Naive B cell (primary cell): ENCODE measurements around the gene VRTN. TPM values are rescaled to one million over a fixed set of nuclear protein-coding genes. Genes with fewer than 3 reads are reported as not detected.

Source experiments
- ATAC-seq, 2 donors: fragments of 150-1000 bp; cut with Tn5 transposase; 2 replicates each; pipeline ENCODE4 v1.10.0; 2021; ENCODE audit warnings: low read depth in 2 of 2, mild to moderate bottlenecking in 2 of 2, moderate library complexity in 2 of 2
- DNase-seq: peaks from one replicate; pipeline ENCODE4 v3.0.0; 2022
- H3K27ac Mint-ChIP-seq, 6 donors: one replicate each; pipeline ENCODE4 v1.8.0; 2020 to 2022; ENCODE audit warnings: mild to moderate bottlenecking in 6 of 6, mixed read lengths in 6 of 6, moderate library complexity in 5 of 6, inconsistent platforms in 2 of 6
- H3K27me3 Mint-ChIP-seq, 3 donors: one replicate each; pipeline ENCODE4 v1.8.0; 2021 to 2022; ENCODE audit warnings: mixed read lengths in 3 of 3, mild to moderate bottlenecking in 1 of 3
- H3K36me3 Mint-ChIP-seq, 2 donors: one replicate each; pipeline ENCODE4 v1.8.0; 2020 to 2022; ENCODE audit warnings: mixed read lengths in 2 of 2, inconsistent platforms in 1 of 2, mild to moderate bottlenecking in 1 of 2
- H3K4me1 Mint-ChIP-seq, 3 donors: one replicate each; pipeline ENCODE4 v1.8.0; 2020 to 2022; ENCODE audit warnings: mixed read lengths in 3 of 3, inconsistent platforms in 1 of 3, mild to moderate bottlenecking in 1 of 3, moderate library complexity in 1 of 3
- H3K4me3 Mint-ChIP-seq, 8 donors: one replicate each; pipeline ENCODE4 v1.8.0; 2020 to 2022; ENCODE audit warnings: mild to moderate bottlenecking in 8 of 8, mixed read lengths in 8 of 8, moderate library complexity in 8 of 8, inconsistent platforms in 2 of 8
- H3K9me3 Mint-ChIP-seq, 7 donors: one replicate each; pipeline ENCODE4 v1.8.0; 2020 to 2022; ENCODE audit warnings: mixed read lengths in 7 of 7, mild to moderate bottlenecking in 5 of 7, inconsistent platforms in 2 of 7, moderate library complexity in 1 of 7
- polyA plus RNA-seq, 6 donors: library from polyadenylated mRNA; unstranded; fragments of 300-500 nt; fragmentation: Illumina TruSeq; gene quantifications; one replicate each; pipeline ENCODE4 v1.2.3, GENCODE V29; 2021; ENCODE audit warnings: low read depth in 6 of 6

Gene VRTN
- polyA plus RNA-seq, 6 donors from 2014 or later: not detected

DNA sequence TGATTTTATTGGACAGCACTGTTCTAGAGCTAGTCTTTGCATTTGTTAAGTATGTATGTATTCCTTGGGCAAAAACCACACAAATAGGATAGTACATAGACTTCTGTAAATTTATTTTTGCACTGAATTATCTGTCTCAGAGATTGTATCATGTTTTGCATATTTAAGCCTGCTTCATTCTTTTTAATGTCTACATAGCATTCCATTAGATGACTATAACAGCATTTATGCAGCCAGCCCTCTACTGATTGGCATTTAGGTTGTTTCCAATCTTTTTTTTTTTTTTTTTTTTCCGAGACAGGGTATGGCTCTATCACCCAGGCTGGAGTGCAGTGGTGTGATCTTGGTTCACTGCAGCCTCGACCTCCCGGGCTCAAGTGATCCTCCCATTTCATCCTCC is 43.2 kb downstream of the VRTN start:
- Mint-ChIP-seq H3K36me3 (no peaks in the 10 kb centered on the region), H3K27me3 (peaks cover 0 to 4% (median 0%) of the 10 kb centered on the region in 3 donors), H3K27ac (no peak overlapping the region), H3K4me1 (peaks cover 0 to 8% (median 7%) of the 10 kb centered on the region in 3 donors), H3K9me3 (no peaks in the 10 kb centered on the region), H3K4me3 (no peak overlapping the region)
- ATAC-seq (no peak), DNase-seq (no peak)

DNA sequence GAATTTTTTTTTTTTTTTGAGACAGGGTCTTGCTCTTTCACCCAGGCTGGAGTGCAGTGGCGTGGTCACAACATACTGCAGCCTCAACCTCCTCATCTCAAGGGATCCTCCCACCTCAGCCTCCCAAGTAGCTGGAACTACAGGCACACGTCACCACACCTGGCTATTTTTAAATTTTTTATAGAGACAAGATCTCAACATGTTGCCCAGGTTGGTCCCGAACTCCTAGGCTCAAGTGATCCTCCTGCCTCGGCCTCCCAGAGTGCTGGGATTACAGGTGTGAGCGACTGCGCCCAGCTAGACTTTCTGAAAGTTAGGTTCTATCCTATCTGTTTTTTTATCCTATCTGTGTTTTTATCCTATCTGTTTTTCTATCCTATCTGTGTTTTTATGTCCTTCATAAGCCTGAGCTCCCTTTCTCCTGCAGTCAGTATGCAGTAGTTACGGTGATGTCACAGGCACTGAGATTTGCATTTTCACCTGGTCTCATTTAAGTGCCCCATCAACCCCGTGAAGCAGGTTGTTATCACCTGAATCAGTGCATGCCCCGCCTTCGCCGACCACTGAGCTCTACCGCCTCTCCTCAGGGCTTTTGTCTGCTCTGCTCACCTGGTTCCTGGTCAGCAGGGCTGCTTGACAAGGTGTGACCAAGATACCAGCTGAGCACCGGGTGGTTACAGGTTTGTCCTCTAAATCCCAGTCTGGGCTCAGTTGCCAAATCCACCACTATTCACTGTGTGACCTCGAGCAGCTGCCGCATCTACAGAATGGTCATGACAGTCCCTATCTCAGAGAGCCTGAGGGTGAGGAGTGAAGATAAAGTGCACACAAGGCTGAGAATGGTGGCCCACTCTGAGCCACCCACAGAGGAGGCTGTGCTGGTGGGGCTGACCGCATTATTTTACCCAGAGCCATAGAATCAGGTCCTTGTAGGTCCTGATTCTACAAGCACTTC is 44.6 kb downstream of the VRTN start:
- no peak for DNase-seq
- Mint-ChIP-seq H3K27me3 (peaks cover 0 to 4% (median 0%) of the 10 kb centered on the region in 3 donors), H3K9me3 (no peaks in the 10 kb centered on the region), H3K36me3 (no peaks in the 10 kb centered on the region), H3K4me3 (no peak overlapping the region), H3K27ac (no peak overlapping the region), H3K4me1 (peaks cover 0 to 8% (median 7%) of the 10 kb centered on the region in 3 donors)
- ATAC-seq: no peak

DNA sequence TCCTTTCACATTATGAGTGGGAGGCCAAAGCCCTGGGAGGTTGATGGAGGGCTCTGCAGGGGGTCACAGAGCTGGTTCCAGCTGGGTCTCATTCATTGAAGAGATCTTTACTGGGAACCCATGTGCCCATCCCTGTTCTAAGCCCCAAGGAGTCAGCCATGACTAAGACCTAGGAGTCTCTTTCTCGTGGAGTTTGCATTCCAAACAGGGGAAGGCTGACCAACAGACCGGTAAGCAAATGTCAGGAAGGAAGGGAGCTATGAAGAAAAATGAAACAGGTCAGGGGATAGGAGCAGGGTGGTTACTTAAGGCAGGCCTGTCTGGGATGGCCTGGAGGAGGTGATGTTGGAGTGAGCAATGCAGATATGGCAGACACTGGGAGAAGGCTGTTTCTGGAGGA is 46.3 kb downstream of the VRTN start:
- Mint-ChIP-seq H3K27ac (peak overlapping the region in 1 of 6 donors; percentile 7), H3K4me3 (no peak overlapping the region), H3K36me3 (no peaks in the 10 kb centered on the region), H3K27me3 (peaks cover 0 to 4% (median 0%) of the 10 kb centered on the region in 3 donors), H3K9me3 (no peaks in the 10 kb centered on the region), H3K4me1 (peaks cover 6 to 13% (median 11%) of the 10 kb centered on the region in 3 donors)
- DNase-seq (no peak), ATAC-seq (no peak)

DNA sequence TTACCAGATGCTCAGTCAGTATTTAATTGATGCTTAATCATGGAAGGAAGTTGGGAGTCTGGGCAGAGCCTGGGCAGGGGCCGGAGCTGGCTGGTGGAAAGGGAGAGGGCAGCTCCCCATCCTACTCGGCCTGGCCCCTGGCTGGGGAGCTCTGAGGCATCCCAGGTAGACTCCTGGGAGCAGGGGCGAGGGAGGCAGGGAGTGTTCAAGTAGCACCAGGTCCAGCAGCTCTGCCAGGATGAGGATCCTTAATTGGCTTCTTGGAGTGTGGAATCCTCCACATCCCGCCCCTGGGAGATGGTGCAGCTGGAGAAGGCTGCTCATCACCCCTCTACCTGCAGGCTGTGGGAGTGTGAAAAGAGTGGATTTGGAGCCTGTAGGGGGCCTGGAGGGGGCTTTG is 46.8 kb downstream of the VRTN start:
- ATAC-seq (no peak), DNase-seq (no peak)
- peak overlapping the region in 1 of 8 donors; percentile 69 for H3K4me3 Mint-ChIP-seq
- H3K9me3 Mint-ChIP-seq: no peaks in the 10 kb centered on the region
- peaks cover 0 to 2% (median 0%) of the 10 kb centered on the region in 3 donors for H3K27me3 Mint-ChIP-seq
- H3K36me3 Mint-ChIP-seq: no peaks in the 10 kb centered on the region
- H3K27ac Mint-ChIP-seq: peak overlapping the region in 1 of 6 donors; percentile 39
- H3K4me1 Mint-ChIP-seq: peaks cover 11 to 15% (median 14%) of the 10 kb centered on the region in 3 donors

DNA sequence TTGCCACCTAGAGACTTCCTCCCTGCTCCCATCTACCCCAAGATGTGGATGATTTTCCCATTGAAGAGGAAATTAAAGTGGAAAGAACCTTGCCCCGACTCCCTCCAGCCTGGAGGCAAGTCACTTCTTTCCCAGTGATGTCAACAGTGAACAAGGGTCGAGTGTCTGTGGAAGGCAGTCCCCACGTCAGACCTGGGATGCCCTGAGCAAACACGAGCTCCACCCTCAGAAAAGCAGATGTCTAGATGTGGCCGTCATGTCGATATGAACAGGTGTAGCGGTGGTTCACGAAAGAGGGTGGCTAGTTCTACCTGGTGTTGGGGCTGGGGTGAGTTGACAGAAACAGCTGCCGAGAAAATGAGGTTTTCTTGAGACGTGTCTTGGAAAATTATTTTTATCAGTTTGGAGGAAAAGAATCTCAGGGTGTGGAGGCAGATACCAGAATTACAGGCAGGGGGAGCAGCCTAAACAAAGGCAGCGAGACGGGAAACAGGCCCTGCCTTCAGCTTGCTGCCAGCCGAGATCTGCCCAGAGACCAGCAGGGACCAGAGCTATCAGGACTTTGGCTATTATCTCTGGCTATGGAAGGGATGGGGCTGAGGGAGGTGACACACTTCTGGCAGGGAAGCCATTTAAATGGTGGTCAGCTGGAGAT is 51.9 kb downstream of the VRTN start:
- peak overlapping the region in 5 of 6 donors; percentile 97 to 99 (median 98) for H3K27ac Mint-ChIP-seq
- peak overlapping the region; percentile 16 to 89 (median 64) for H3K4me3 Mint-ChIP-seq
- DNase-seq: no peak
- H3K9me3 Mint-ChIP-seq: no peaks in the 10 kb centered on the region
- ATAC-seq: no peak
- H3K36me3 Mint-ChIP-seq: no peaks in the 10 kb centered on the region
- peaks cover 44 to 59% (median 57%) of the 10 kb centered on the region in 3 donors for H3K4me1 Mint-ChIP-seq
- H3K27me3 Mint-ChIP-seq: no peaks in the 10 kb centered on the region

DNA sequence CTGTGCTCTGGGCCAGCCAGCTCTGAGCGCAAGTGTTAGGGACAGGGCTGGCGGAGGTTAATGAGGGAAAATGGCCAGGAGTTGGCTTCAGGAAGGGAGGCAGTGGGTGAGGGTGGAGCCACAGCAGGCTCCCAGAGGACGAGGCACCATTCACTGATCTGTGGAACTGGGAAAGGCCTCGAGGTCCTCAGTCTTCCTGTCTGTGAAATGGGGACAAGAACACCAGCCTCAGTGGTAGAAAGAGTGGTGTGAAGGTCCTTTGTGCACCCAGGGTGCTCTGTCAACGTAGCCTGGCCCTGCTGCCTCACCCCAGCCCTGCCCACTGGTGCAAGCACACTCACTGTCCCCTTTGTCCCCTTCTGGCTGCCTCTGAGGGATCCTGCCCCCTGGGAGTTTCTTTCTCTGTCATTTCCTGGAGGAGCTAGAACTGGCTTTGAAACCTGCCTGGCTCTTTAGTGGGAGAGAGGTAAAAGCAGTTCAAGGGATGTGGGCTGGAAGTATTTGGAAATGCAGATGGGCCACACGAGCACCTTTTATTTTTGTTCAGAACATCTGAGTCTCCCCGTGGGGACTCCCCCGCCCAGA is 52.7 kb downstream of the VRTN start:
- Mint-ChIP-seq H3K4me3 (peak overlapping the region; percentile 84 to 96 (median 94)), H3K27ac (peak overlapping the region; percentile 97 to 99 (median 99)), H3K27me3 (no peaks in the 10 kb centered on the region), H3K36me3 (no peaks in the 10 kb centered on the region), H3K4me1 (peaks cover 45 to 65% (median 64%) of the 10 kb centered on the region in 3 donors), H3K9me3 (no peaks in the 10 kb centered on the region)
- DNase-seq: peak; percentile 15
- ATAC-seq: no peak

DNA sequence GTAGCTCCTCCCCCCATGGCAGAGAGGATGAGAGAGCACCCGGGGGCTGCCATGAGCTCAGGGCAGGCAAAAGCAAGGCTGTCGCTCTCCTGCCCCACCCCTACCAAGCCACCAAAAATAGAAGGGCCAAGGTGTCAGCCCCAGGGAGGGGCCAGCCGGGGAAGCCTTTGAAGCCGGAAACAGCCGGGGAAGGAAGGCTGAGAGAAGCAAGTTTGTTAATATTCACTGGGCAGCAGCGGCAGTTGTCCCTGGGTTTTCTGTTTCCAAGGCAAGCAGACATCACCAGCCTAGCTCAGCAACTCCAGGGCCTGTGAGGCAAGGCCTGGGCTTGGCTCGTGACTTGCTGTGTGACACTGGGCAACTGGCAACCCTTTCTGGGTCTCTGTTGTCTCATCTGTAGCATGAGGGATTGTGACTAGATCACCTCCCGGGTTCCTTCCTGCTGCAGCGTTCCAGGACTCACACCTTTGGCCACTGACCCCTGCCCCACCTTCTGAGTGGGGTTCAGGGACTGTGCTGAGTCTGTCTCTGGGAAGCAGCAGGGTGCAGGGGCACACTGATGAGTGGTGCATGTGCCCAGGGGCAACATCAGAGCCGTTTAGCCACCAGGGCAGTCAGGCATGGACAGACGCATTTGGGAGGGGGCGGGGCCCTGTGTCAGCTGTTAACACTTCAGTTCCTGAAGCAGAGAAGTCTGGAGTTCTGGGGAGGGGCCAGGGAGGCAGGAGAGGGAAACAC is 53.4 kb downstream of the VRTN start:
- H3K27ac Mint-ChIP-seq: peak overlapping the region; percentile 97 to 99 (median 99)
- no peaks in the 10 kb centered on the region for H3K27me3 Mint-ChIP-seq
- peak overlapping the region; percentile 84 to 96 (median 94) for H3K4me3 Mint-ChIP-seq
- DNase-seq: peak; percentile 89
- no peaks in the 10 kb centered on the region for H3K36me3 Mint-ChIP-seq
- no peaks in the 10 kb centered on the region for H3K9me3 Mint-ChIP-seq
- ATAC-seq: peak; percentile 89 to 90
- peaks cover 46 to 70% (median 68%) of the 10 kb centered on the region in 3 donors for H3K4me1 Mint-ChIP-seq

DNA sequence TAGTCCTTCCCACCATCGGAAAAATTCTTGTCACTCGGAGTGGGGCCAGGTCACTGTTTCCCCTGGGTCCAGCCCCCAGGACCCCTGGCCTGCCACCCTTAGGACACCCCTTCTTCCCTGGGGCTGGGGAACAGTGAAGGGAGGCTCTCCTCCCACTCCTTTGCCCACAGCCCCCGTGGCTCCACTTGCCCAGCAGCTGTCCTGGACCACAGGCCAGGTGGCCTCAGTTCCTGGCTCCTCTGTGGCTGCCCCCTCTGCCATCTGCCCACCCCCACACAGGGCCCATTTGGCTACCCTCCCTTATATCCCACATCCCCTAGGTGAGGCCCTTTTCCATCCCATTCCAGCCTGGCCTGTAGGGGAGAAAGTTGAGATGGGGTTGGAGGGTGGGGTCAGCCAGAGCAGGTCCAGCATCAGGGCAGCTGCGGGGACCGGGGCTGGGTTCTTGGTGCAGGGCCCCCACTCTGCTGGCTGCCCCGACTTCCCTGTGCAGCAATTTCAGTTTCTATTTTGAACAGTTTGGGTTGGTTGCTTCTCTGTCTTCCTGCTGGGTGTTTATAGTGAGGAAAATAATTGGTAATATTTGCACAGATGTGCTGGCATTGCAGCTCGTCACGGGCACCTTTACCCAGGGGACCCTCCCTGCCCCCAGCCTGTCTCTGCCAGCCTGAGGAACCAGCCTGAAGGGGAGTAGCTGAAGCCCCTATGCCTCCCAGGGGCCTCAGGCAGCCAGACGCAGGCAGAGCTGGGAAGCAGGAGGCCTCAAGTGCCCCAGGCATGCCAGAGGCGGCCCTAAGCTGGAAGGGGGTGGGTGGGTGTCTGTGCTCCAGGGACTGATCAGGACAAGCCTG is 54.4 kb downstream of the VRTN start:
- H3K4me1 Mint-ChIP-seq: peaks cover 56 to 79% (median 77%) of the 10 kb centered on the region in 3 donors
- peak overlapping the region; percentile 97 to 99 (median 99) for H3K27ac Mint-ChIP-seq
- ATAC-seq (peak; percentile 27 to 37), DNase-seq (peak; percentile 62)
- H3K36me3 Mint-ChIP-seq: no peaks in the 10 kb centered on the region
- H3K4me3 Mint-ChIP-seq: peak overlapping the region; percentile 84 to 96 (median 94)
- no peaks in the 10 kb centered on the region for H3K27me3 Mint-ChIP-seq
- no peaks in the 10 kb centered on the region for H3K9me3 Mint-ChIP-seq

DNA sequence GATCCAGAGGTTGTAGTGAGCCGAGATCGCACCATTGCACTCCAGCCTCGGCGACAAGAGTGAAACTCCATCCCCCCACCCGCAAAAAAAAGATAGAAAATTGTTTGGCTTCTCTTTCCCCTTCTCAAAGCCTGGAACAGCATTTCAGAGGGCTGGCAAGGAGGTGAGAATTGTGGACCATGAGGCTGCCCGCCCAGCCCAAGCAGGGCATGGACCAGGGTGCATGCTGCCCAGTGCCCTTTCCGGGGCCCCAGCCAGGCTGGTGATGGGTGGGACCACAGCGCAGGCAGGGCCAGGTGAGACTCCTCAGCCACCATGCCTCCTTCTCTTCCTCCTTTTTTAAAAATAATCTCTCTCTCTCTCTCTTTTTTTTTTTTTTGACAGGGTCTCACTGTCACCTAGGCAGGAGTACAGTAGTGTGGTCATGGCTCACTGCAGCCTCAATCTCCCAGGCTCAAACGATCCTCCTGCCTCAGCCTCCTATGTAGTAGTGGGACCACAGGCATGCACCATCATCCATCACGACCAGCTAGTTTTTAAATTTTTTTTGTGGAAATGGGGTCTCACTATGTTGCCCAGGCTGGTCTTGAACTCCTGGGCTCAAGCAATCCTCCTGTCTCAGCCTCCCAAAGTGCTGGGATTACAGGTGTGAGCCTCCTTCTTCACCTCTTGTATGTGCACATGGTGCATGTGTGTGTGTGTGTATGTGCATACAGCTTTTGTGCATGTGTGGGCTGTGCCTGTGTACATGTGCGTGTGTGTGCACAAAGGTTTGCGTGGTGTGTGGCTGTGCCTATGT is 55.5 kb downstream of the VRTN start:
- Mint-ChIP-seq H3K27me3 (no peaks in the 10 kb centered on the region), H3K4me3 (peak overlapping the region; percentile 9 to 89 (median 74)), H3K9me3 (no peaks in the 10 kb centered on the region), H3K27ac (peak overlapping the region in 5 of 6 donors; percentile 24 to 99 (median 84)), H3K36me3 (no peaks in the 10 kb centered on the region), H3K4me1 (peaks cover 59 to 84% (median 84%) of the 10 kb centered on the region in 3 donors)
- ATAC-seq: no peak
- no peak for DNase-seq

DNA sequence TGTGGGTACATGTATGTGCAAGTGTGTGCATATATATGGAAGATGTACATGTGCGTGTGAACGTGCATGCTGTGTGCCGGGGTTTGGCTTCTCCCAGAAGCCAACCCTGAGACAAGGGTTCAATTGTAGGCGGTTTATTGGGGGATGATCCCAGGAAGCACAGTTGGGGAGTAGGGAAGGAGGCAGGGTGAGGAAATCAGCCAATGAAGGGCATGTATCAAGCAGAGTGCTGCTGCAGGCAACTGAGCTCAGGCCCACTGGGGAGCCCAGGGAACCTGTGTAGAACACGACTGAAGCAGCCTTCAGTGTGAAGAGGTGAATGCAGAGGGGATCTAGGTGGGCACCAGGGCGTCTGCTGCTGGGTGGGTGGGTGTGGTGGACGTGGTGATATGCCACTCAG is 56.2 kb downstream of the VRTN start:
- DNase-seq (no peak), ATAC-seq (no peak)
- Mint-ChIP-seq H3K36me3 (no peaks in the 10 kb centered on the region), H3K27me3 (no peaks in the 10 kb centered on the region), H3K9me3 (no peaks in the 10 kb centered on the region), H3K4me3 (peak overlapping the region in 3 of 8 donors; percentile 9 to 89 (median 72)), H3K27ac (peak overlapping the region in 4 of 6 donors; percentile 31 to 97 (median 54)), H3K4me1 (peaks cover 56 to 80% (median 79%) of the 10 kb centered on the region in 3 donors)

DNA sequence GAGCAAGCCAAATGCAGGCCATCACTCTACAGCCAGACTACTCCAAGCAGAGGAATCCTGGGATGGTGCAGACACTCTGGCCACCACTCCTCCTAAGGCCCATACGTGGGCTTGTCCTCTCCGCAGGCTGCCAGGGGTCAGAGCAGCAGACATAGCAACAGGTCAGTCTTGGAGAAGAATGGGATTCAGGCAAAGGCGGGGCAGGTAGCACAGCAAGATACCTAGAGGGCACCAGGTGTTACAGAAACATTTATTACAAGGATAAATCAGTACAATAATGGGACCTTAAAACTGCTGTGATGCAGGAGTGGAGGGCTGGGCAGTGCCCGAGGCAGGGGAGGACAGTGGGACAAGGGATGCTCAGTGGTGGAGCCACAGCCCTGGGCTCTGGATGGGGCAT is 57.4 kb downstream of the VRTN start:
- H3K4me3 Mint-ChIP-seq: peak overlapping the region in 1 of 8 donors; percentile 37
- ATAC-seq (no peak), DNase-seq (no peak)
- peaks cover 47 to 78% (median 70%) of the 10 kb centered on the region in 3 donors for H3K4me1 Mint-ChIP-seq
- H3K36me3 Mint-ChIP-seq: no peaks in the 10 kb centered on the region
- no peaks in the 10 kb centered on the region for H3K9me3 Mint-ChIP-seq
- peaks cover 0 to 4% (median 0%) of the 10 kb centered on the region in 3 donors for H3K27me3 Mint-ChIP-seq
- H3K27ac Mint-ChIP-seq: peak overlapping the region in 3 of 6 donors; percentile 74 to 86 (median 79)
